ENCODE results near the gene TPBG.

The TPBG gene, protein sequence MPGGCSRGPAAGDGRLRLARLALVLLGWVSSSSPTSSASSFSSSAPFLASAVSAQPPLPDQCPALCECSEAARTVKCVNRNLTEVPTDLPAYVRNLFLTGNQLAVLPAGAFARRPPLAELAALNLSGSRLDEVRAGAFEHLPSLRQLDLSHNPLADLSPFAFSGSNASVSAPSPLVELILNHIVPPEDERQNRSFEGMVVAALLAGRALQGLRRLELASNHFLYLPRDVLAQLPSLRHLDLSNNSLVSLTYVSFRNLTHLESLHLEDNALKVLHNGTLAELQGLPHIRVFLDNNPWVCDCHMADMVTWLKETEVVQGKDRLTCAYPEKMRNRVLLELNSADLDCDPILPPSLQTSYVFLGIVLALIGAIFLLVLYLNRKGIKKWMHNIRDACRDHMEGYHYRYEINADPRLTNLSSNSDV

DNA sequence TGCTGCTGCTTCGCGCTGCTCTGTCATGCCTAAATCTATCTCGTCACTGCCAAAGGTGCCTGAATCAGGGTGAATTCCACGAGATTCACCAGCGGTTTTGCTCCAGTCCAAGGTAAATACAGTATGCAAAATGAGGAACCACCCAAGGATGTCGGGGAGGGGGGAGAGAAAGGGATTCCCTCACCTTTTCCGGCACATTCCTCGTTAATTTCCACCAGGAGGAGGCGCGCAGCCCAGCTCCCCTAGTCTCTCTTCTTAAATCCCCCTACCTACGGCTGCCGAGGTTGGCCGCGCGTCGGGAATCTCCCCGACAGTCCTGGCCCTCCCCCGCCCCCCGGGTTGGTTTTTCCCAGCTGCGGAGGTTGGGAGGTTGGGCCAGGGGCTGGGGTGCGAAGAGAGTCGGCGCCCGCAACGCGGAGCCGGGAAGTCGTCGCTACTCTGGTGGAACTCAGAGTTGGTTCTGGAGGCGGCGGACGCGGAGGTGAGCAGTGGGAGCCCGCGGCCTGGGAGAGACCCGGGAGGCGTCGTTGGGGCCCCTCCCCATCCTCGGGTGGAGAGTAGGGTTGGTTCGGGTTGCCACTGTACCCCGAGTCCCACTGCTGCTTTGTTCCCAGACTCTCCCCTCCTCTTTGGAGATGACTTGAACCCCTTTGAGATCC, at the start of gene TPBG:
TPBG (plus strand) TSS at position 390 of the 659 bp plus-strand sequence. CDS start 1,145 bp downstream, outside the sequence.
- no peak for DNase-seq

DNA sequence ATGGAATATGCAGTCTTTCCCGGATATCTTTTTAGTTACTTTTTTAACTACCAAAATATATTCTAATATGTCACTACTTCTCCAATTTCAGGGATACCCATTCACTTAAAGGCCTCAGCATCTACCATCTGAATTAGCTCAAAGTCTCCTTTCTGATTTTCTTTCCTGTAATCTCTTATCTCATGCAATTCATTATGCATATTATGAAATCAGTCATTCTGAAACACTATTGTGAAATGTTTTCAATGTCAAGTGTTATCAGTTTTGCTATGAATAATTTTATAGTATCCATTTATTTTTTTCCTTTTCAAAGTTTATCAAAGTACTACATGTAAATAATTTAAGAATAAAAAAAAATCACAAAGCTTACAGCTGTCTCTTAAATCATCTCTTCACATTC, 41.2 kb upstream of the TPBG start:
- no peak for DNase-seq

DNA sequence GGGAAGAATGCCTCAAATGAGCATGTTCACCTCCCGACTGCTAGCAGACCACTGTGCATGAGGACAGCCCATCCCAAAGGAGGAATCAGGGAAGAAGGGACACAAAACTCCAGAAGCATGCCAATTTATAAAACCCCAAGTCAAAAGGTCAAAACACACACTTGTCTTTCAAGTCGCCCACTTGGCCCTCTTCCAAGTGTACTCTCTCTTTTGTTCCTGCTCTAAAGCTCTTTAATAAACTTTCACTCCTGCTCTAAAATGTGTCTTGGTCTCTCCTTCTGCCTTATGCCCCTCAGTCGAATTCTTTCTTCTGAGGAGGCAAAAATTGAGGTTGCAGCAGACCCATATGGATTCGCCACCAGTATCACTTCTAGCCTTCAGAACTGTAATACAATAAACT, 33.9 kb upstream of the TPBG start:
- DNase-seq = no peak

- DNase-seq = no peak
Observed at GRCh38 chr6:82330171-82330804, 33.3 kb upstream of the TPBG start.

GRCh38 chr6:82331031-82331773, 32.4 kb upstream of the TPBG start:
- no peak for DNase-seq

DNA sequence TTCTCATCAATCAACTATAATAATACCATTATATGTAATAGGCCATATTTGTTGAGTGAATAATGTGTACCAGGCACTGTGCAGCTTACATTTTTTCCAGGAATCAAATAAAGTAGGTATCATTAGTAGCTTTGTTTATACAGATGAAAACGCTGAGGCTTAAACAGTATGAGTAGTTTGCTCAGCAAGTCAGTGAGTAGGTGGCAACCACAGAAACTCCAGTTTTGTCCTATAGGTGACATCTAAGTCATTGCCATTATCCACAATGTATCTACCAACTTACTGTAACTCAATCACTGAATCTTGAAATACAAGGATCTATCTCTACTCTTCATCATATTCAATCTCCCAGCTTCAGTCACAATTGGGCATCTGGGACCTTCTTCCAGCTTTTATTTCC, 29.8 kb upstream of the TPBG start:
- DNase-seq = no peak

DNA sequence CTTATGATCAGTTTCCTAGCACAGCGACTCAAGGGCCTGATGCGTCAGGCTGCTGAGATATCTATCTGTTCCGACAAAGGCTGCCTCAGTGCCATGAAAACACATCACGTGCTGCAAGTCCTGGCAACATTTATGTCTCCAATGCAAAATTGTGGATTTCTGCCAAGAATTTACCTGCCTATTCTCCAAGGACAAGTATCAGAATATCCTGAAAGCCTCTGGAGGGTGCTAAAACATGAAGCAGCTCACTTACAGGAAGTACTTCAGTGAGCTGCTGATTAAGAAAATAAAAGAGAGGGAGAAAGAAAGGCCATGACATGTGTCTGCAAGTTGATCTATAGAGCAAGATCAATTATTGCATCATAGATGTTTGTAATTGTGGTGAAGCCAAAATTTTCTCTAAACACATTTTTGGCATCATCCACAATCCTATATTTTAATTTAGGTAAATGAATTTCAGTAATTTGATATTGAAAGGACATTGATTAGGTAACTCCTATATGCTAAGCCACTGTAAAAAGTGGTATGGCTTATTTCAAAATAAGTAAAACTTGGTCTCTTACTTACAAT, 25.8 kb upstream of the TPBG start:
- no peak for DNase-seq

DNA sequence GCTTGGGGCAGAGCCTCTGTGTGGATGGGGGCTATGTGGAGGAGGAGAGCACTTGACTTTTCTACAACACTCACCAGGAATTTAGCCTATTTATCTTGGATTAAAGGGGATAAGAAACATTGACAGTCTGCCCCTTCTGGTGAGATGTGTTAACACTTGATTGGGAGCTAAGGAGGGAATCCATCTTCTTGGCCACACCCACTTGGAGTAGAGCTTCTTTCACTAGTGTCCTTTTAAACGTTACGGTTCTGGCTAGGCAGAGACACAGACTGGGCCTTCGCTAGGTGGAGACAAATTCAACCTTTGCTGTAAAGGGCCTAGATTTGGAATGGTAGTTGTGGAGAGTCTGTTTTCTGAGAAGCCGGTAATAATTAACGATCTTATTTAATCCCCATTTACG, 15.5 kb upstream of the TPBG start:
- DNase-seq = no peak

DNA sequence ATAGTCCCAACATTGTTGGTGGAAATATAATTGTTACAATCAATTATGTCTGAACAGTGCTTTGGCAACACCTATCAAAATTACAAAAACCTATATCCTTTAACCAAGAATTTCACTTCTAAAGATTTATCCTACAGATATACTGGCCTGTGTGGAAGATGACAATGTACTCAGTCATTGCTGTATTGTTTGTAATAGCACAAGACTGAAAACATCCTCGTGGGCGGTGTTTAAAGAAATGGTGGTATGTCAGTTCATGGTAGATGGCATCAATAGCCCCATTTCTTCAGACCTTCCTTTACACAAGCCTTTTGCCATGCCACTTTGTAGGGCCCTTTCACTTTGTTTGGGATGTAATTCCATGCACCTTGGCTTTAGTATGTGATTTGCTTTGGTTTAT, 9.8 kb upstream of the TPBG start:
- DNase-seq = no peak

GRCh38 chr6:82360552-82360951, 3.1 kb upstream of the TPBG start:
- no peak for DNase-seq

GRCh38 chr6:82361631-82362030, 2.0 kb upstream of the TPBG start:
- DNase-seq = no peak

DNA sequence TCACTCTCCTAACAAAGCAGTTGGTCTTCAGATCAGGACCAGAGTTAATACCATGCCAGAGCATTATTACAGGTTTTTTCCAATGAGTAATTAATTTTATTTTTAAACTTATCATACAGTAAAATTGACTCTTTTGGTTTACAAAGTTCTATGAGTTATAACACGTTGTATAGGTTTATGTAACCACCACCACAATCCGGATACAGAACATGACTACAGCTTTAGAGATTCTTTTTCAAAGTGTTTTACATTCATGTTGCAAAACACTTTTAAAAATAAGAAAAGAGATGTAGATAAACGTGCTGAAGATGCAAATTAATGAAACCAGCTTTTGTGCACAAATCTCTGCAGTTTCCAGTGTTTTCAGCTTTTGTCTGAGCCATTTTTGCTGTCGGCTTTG, 1.5 kb upstream of the TPBG start:
- no peak for DNase-seq

DNA sequence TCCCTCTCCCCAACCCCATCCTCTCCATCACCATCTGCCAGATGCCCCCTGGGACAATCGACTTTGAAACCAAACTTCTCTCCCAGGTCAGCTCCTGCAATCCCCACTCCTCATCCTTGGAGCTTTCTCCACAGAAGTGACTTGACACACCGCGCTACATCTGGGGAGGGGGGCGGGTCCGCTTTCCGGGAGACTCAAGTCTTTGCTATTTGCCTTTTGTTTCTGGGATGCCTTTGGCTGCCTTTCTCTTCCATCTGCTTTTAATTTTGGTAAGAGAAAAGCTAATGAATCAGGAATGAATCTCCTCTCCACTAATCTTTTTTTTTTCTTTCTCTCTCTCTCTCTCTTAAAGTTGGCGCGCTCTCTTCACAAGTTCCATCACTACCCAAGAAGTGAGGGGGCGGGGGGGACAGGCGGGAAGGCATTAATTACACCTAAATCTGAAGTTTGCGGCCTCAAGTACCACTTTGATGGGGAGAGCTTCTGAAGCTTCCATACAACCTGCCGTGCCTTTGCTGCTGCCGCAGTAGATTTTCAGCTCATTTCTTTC, 664 bp upstream of the TPBG start:
- DNase-seq = no peak

DNA sequence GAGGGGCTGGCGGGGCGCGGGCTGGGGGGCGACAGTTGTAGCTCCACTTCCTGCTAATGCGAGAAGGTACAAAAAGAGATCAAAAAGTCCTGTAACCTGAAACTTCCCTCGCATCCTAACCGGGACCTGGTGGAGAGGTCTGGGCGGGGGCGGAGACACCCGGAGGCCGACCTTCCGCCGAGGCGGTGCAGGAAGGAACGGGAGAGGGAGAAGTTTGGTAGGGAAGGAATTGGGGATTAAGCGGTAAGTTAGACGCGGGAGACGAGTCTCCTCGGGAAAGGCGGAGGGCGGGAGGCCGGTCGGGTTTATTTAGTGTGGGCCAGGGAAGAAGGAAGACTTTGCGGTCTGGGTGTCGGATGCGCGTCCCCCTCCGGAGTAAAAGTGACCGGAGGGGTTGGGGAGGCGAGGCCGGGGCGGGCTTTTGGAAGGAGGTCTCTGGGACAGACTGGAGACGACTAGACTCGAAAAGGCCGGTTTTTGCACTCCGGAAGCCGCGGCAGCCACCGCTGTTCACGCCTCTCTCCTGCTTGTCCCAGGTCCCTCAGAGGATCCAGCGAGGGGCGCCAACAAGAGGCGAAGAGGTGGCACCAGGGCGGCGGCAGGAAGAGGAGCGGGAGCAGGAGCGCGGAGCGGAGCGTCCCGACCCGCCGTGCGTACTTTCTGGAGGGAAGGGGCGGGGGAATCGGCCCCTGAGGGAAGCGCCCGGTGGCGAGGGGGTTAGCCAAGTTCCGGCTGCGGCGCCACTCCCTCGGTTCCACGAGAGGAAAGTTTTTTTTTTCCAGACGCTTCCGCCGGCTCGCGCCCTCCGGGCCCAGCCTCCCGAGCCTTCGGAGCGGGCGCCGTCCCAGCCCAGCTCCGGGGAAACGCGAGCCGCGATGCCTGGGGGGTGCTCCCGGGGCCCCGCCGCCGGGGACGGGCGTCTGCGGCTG, 734 bp downstream of the TPBG start:
- no peak for DNase-seq

DNA sequence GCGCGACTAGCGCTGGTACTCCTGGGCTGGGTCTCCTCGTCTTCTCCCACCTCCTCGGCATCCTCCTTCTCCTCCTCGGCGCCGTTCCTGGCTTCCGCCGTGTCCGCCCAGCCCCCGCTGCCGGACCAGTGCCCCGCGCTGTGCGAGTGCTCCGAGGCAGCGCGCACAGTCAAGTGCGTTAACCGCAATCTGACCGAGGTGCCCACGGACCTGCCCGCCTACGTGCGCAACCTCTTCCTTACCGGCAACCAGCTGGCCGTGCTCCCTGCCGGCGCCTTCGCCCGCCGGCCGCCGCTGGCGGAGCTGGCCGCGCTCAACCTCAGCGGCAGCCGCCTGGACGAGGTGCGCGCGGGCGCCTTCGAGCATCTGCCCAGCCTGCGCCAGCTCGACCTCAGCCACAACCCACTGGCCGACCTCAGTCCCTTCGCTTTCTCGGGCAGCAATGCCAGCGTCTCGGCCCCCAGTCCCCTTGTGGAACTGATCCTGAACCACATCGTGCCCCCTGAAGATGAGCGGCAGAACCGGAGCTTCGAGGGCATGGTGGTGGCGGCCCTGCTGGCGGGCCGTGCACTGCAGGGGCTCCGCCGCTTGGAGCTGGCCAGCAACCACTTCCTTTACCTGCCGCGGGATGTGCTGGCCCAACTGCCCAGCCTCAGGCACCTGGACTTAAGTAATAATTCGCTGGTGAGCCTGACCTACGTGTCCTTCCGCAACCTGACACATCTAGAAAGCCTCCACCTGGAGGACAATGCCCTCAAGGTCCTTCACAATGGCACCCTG, 1.6 kb downstream of the TPBG start:
- no peak for DNase-seq

GRCh38 chr6:82367704-82368103, 4.1 kb downstream of the TPBG start:
- no peak for DNase-seq

DNA sequence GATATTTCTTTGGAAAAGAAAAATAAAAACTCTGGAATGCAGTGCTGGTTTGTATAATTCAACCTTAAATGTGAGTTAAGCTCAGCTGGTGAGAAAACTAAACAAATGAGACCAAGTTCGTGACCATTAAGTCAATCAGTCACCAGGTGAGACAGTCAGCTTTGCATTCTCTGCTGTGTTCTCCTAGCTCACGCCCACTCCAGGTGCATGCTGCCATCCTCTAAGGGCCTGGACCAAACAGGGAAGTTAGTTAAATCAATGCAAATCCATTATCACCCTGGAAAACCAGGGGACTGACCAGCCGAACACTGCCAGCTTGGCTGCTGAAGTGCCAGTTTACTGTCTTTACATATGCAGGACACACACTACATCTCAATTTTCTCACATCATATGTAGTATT, 7.2 kb downstream of the TPBG start:
- no peak for DNase-seq

DNA sequence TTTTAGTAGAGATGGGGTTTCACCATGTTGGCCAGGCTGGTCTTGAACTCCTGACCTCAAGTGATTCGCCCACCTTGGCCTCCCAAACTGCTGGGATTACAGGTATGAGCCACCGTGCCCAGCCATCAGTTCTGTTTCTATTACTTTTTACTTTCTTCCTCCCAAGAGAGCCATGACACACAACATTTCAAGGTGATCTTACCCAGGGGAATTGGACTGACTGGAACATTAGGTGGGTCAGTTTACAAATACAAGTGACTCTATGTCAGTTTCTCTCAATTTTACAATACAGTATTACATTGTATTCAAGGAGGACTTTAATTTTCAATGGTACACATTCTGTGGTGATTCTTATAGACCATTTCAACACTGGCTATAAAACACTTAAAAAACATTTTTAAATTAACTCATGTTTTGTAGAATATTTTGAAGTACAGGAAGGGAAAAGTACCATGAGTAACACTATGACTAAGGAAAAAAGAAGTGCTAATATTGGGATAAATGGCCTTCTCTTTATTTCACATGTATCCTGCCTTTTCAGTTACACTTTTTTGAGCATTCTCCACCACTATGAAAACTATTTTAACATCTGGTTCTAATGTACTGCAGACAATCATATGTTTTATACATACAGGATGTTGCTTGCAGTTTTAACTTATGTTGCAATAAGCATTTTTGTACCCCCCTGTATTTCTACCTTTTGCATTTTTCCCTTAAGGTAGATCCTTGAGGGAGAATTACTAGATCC, 8.4 kb downstream of the TPBG start:
- DNase-seq = no peak

- no peak for DNase-seq
Observed at GRCh38 chr6:82372656-82373055, 9.0 kb downstream of the TPBG start.

DNA sequence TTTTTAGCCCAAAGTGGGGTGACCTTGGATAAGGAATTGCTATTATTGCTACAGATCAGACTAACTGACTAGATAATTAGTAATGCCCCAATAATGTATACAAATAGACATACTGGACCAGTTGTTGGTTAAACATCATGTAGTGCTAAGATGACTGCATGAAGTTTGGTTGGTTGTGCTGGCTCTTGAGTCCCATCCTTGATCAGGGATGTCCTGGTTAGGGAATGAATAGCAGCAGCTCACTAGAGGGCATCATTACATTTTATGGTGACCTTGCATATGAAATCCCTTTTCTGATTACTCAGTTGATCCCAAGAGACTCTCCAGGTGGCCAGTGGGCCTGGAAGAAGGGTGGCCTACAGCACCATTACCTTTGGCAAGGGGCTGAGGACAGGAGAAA, 10.9 kb downstream of the TPBG start:
- DNase-seq = no peak

Data from CD4-positive, alpha-beta T cell treated with Interferon gamma for 1 hour (primary cell).